ENCODE measurements around the gene CERCAM. TPM values are rescaled to one million over a fixed set of nuclear protein-coding genes. Genes with fewer than 3 reads are reported as not detected.
"Not testable (repeated sequence)": the region's sequence is repeated elsewhere in the genome, so short reads cannot be mapped to it uniquely, and the experiment has no call there.

The CERCAM gene
- total RNA-seq, 1 experiment from 2014 or later, result 11.3 TPM

- CTCF ChIA-PET, result interaction anchor here (0.6 to 0.9 kb wide), 2 partner anchors 16 to 78 kb away, joined by 3 read pairs; partner anchors contain the start of gene ODF2
- intact Hi-C loops (cut with micrococcal nuclease; ENCODE audit: unreplicated experiment), result no loop called here
- TF ChIP-seq TCF7L2 (IDR thresholded peaks at IDR 0.05; ENCODE audit: low read depth, low read length) (no peak), REST (IDR thresholded peaks at IDR 0.05; ENCODE audit: insufficient read depth in 1 of 2, low read depth in 2 of 2, low read length in 1 of 2) (no peak), POLR2AphosphoS5 (IDR thresholded peaks at IDR 0.05; ENCODE audit: low read depth, low read length) (no peak), SIN3A (IDR thresholded peaks at IDR 0.05; ENCODE audit: borderline replicate concordance, insufficient read depth, low read depth, low read length) (no peak)
- TF ChIP-seq, protein P1, sequence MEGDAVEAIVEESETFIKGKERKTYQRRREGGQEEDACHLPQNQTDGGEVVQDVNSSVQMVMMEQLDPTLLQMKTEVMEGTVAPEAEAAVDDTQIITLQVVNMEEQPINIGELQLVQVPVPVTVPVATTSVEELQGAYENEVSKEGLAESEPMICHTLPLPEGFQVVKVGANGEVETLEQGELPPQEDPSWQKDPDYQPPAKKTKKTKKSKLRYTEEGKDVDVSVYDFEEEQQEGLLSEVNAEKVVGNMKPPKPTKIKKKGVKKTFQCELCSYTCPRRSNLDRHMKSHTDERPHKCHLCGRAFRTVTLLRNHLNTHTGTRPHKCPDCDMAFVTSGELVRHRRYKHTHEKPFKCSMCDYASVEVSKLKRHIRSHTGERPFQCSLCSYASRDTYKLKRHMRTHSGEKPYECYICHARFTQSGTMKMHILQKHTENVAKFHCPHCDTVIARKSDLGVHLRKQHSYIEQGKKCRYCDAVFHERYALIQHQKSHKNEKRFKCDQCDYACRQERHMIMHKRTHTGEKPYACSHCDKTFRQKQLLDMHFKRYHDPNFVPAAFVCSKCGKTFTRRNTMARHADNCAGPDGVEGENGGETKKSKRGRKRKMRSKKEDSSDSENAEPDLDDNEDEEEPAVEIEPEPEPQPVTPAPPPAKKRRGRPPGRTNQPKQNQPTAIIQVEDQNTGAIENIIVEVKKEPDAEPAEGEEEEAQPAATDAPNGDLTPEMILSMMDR (IDR thresholded peaks at IDR 0.05), result no peak
- no peaks in the 10 kb centered on the region for H3K27me3 ChIP-seq (ENCODE audit: control insufficient read depth, insufficient read depth, low read length)
- H3K4me3 ChIP-seq (ENCODE audit: low read depth in 2 of 2, low read length in 2 of 2), result no peak overlapping the region
- no peaks in the 10 kb centered on the region for H3K36me3 ChIP-seq (ENCODE audit: control insufficient read depth, insufficient read depth, low read length)
- H3K27ac ChIP-seq (ENCODE audit: low read length), result no peak overlapping the region
- no peak for ATAC-seq
- no peaks in the 10 kb centered on the region for H3K4me1 ChIP-seq (ENCODE audit: control insufficient read depth, insufficient read depth, low read length)
- no peaks in the 10 kb centered on the region for H3K9me3 ChIP-seq (ENCODE audit: control insufficient read depth, insufficient read depth, low read depth, low read length)
- in situ Hi-C loops (cut with HindIII; ENCODE audit: low pct_unique_long_range_greater_than_20kb, low sequenced_read_pairs), result no loop called here
- BruUV-seq (replicated peaks), result no TSS peak
- DNase-seq (ENCODE audit: low read depth, low spot score), result no peak
- POLR2A ChIA-PET, result no interaction called here
Measured at GRCh38 chr9:128439273-128439672, 18.6 kb downstream of the CERCAM start.

DNA sequence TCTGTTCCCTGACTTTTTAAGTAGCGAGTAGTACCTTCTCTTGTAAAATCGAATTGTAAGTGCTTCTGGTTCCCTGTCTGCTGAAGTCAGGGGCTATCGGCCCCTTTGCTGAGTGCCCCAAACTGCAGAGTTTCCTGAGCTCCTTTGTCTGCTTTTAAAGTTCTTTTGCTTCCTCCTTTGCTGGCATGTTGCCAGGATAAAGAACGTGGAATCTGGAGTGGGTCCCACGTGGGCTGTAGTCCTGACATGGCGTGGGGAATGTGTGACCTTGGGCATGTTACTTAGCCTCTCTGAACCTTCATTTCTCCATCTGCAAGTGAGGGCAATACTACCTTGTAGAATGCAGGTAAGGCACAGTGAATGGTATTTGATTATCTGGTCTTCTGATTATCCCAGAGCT is 21.5 kb downstream of the CERCAM start:
- H3K4me1 ChIP-seq (ENCODE audit: control insufficient read depth, insufficient read depth, low read length), result no peaks in the 10 kb centered on the region
- in situ Hi-C loops (cut with HindIII; ENCODE audit: low pct_unique_long_range_greater_than_20kb, low sequenced_read_pairs) (no loop called here), intact Hi-C loops (cut with micrococcal nuclease; ENCODE audit: unreplicated experiment) (no loop called here)
- DNase-seq (ENCODE audit: low read depth, low spot score) (no peak), ATAC-seq (no peak)
- no peaks in the 10 kb centered on the region for H3K9me3 ChIP-seq (ENCODE audit: control insufficient read depth, insufficient read depth, low read depth, low read length)
- ChIA-PET CTCF (no interaction called here), POLR2A (no interaction called here)
- H3K27ac ChIP-seq (ENCODE audit: low read length), result no peak overlapping the region
- no peak overlapping the region for H3K4me3 ChIP-seq (ENCODE audit: low read depth in 2 of 2, low read length in 2 of 2)
- TF ChIP-seq TCF7L2 (IDR thresholded peaks at IDR 0.05; ENCODE audit: low read depth, low read length), result no peak
- TF ChIP-seq POLR2AphosphoS5 (IDR thresholded peaks at IDR 0.05; ENCODE audit: low read depth, low read length), result no peak
- TF ChIP-seq SIN3A (IDR thresholded peaks at IDR 0.05; ENCODE audit: borderline replicate concordance, insufficient read depth, low read depth, low read length), result no peak
- TF ChIP-seq, protein P1 (IDR thresholded peaks at IDR 0.05), result no peak
- no peak for TF ChIP-seq REST (IDR thresholded peaks at IDR 0.05; ENCODE audit: insufficient read depth in 1 of 2, low read depth in 2 of 2, low read length in 1 of 2)
- no peaks in the 10 kb centered on the region for H3K36me3 ChIP-seq (ENCODE audit: control insufficient read depth, insufficient read depth, low read length)
- BruUV-seq (replicated peaks), result no TSS peak
- no peaks in the 10 kb centered on the region for H3K27me3 ChIP-seq (ENCODE audit: control insufficient read depth, insufficient read depth, low read length)

GRCh38 chr9:128446505-128446904 is 25.8 kb downstream of the CERCAM start:
- H3K27me3 ChIP-seq (ENCODE audit: control insufficient read depth, insufficient read depth, low read length); H3K36me3 ChIP-seq (ENCODE audit: control insufficient read depth, insufficient read depth, low read length); H3K9me3 ChIP-seq (ENCODE audit: control insufficient read depth, insufficient read depth, low read depth, low read length); H3K27ac ChIP-seq (ENCODE audit: low read length); H3K4me3 ChIP-seq (ENCODE audit: low read depth in 2 of 2, low read length in 2 of 2); in situ Hi-C loops (cut with HindIII; ENCODE audit: low pct_unique_long_range_greater_than_20kb, low sequenced_read_pairs); ATAC-seq; intact Hi-C loops (cut with micrococcal nuclease; ENCODE audit: unreplicated experiment); H3K4me1 ChIP-seq (ENCODE audit: control insufficient read depth, insufficient read depth, low read length); BruUV-seq (replicated peaks); DNase-seq (ENCODE audit: low read depth, low spot score); CTCF ChIA-PET: not testable (repeated sequence)
- POLR2A ChIA-PET, result interaction anchor here (0.6 kb wide), 2 partner anchors 11 to 219 kb away, joined by 9 to 16 read pairs; no protein-coding TSS in a partner anchor
